Measurements from ENCODE around the gene GIT1.
A peak's percentile ranks its signal among the peaks of the same experiment; 100 is the strongest.
"Not testable (repeated sequence)": the region's sequence is repeated elsewhere in the genome, so short reads cannot be mapped to it uniquely, and the experiment has no call there.

The GIT1 gene

DNA sequence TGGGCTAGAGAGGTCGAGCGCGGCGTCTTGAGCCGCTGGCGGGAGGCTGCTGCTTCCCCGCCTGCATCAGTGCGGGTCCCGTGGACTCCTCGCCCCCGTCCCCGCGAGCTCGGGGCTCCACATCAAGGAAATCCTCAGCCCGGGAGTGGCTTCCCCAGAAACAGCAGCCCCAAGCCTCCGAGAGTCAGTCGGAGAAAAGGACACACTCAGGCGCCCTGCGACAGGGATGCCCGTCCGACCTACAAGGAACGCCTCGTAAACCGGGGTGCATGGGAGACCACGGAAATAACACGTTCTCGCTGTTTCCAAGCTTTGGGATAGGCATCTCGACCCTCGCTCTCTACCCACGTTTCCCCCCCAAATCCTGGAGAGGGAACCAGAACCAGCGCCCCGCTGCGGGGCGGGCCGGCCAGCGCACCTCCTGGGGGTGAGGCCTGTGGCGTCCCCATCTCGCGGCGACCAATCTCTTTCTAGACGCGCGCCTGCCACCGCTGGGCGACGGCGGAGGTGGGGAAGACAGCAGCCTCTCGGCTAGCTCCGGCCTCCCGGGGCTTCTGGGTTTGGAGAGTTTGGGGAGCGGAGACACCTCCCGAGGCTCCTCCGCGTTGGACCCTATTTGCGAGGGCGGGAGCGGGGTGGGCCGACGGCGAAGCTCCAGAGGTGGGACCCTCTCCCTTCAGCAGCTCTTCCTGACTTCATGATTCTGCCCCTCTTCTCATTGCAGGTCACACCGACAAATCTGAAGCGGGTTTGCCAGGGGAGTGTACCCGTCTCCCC, 21.7 kb downstream of the GIT1 start:
- peak; percentile 69 for DNase-seq (ENCODE audit: low read depth)

- DNase-seq (ENCODE audit: low read depth): no peak
Observed at GRCh38 chr17:29567304-29567553, 22.2 kb downstream of the GIT1 start.

GRCh38 chr17:29566473-29567303, 22.8 kb downstream of the GIT1 start, which contains the start of gene ABHD15:
Gene ABHD15 (minus strand): TSS chr17:29567037. CDS start chr17:29566966, 71 bp downstream.
- no peak for DNase-seq (ENCODE audit: low read depth)

DNA sequence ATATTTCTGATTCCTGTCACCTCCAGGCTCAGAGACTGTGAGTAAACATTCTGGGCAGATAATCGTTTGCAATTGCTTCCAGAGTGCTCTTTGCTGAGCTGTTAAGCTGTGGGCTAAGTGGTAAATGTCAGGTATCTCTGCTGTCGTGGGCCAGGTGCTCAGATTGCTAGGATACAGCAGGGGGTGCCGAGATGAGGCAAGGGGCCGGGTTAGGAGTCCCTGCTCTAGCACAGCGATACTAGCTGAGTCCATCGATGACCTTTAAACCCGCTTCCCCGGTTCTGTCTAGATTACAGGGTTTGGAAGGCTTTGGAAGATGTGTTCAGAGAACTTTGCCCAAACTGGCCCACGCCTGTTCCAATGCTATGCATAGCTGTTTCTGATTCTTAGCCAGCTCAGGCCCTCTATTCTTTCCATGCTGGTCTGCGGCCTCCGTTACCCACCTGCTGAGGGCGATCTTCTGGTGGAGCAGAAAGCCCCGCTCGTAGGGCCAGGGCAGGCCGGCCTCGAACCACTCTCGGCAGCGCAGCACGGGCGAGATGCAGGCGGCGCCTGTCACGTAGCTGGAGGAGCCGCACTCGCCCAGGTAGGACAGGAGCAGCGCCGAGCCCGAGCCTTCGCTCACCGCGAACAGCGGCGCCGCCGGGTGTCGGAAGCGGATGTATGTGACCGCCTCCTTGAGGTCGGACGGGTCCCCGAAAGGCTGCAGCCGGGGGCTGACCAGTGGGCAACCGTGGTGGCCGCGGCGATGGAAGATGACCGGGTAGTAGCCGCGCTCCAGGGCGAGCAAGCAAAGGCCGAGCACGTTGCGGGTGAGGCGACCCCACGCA, 23.6 kb downstream of the GIT1 start:
- no peak for DNase-seq (ENCODE audit: low read depth)

GRCh38 chr17:29563816-29564215, 25.6 kb downstream of the GIT1 start:
- no peak for DNase-seq (ENCODE audit: low read depth)

- no peak for DNase-seq (ENCODE audit: low read depth)
Observed at GRCh38 chr17:29562615-29563014, 26.8 kb downstream of the GIT1 start.

DNA sequence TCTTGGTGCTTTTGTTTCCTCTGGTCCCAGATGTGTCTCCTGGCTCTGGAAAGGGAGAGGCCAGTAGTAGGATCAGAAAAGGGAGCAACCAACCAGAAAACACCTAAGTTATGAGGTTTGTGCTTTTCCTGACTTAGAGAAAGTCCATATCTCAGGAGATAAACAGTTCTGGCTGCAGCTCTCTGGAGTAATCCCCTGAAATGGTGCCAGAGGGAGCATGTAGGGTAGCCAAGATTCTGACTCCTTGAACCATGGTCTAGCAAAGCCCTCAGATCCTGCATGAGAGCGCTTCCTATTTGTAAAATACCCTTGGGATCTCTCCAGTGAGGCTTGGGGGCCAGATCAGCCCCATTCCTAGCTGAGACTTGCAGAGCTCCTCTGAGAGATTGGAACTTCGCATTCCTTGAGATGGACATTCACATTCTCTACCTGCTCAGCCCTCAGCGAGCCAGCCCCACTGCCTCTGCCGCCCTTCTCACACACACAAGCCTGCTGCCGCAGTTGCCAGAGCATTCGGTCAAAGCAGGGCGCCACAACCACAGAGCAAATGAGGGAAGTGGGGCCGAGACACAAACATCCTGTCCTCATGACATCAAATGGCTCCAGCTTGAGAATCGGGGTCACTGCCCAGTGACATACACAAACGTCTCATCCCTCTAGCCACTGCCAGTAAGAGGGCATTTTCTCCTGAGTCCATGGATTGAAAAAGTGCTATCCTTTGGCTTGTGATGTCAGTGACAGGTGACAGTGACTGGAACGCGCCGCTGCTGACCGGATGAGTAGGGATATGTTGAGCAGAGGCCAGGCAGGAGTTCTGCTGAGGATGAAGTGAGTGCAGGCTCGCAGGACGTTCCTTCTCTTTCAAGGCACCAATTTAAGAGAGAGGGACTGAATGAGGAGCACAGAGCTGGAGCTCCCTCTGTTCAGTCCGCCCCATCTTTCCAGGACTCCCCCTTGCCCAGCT, 27.6 kb downstream of the GIT1 start:
- no peak for DNase-seq (ENCODE audit: low read depth)

DNA sequence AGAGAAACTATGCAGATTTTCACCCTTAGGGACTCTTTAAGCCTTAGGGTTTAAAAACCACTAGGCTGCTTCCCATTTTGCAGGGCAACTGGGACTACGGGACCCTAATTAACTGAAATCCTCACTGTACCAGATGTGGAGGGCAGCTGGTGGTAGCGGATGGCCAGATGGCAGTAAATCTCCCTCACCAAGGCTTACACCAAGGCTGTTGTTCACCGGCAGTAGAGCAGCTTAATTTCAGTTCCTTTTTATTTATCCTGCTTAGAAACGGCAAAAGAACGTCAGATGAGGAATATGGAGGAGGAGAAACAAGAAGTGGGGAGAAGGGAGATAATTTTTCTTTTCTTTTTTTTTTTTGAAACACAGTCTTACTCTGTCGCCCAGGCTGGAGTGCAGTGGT, 29.1 kb downstream of the GIT1 start:
- DNase-seq (ENCODE audit: low read depth): no peak

DNA sequence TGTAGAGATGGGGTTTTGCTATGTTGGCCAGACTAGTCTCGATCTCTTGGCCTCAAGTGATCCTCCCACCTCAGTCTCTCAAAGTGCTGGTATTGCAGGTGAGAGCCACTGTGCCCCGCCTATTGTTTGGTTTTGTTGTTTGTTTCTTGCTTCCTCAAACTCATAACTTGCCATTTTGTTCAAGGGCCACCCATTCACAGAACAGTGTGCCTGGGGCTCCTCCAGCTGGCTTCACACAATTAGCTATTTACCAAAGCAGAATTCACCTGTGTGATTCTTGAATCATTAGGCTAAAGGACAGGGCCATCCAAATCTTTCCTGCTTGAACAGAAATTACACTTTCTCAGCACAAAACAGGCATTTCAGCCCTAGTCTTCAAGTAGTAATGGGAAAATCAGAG, 29.8 kb downstream of the GIT1 start:
- no peak for DNase-seq (ENCODE audit: low read depth)

- not testable (repeated sequence) for DNase-seq (ENCODE audit: low read depth)
Observed at GRCh38 chr17:29558139-29558538, 31.3 kb downstream of the GIT1 start.

- DNase-seq (ENCODE audit: low read depth): no peak
Observed at GRCh38 chr17:29557739-29558116, 31.7 kb downstream of the GIT1 start.

GRCh38 chr17:29557085-29557738, 32.2 kb downstream of the GIT1 start:
- DNase-seq (ENCODE audit: low read depth): no peak

- no peak for DNase-seq (ENCODE audit: low read depth)
Observed at GRCh38 chr17:29555840-29556239, 33.6 kb downstream of the GIT1 start.

GRCh38 chr17:29549177-29549923, 40.1 kb downstream of the GIT1 start:
- no peak for DNase-seq (ENCODE audit: low read depth)

DNA sequence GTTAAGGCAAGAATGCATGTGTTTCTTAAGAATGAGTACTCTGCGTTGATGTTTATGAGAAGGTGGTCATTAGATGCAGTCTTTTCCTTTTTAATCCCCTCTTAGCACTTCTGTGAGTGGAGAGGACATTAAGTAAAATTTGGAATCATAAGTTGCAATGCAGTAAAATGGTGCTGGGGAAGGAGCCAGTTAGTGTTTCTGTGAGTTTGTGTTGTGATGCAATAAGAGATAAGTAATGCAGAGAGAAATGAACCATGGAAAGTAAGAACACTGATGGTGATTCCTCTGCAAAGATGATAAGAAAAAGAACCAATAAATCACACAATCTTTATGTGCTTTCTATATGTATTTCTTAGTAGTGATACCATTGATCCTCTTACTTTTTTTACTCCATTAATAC, 42.6 kb downstream of the GIT1 start:
- DNase-seq (ENCODE audit: low read depth): no peak

- DNase-seq (ENCODE audit: low read depth): no peak
Observed at GRCh38 chr17:29546085-29546484, 43.4 kb downstream of the GIT1 start.

DNA sequence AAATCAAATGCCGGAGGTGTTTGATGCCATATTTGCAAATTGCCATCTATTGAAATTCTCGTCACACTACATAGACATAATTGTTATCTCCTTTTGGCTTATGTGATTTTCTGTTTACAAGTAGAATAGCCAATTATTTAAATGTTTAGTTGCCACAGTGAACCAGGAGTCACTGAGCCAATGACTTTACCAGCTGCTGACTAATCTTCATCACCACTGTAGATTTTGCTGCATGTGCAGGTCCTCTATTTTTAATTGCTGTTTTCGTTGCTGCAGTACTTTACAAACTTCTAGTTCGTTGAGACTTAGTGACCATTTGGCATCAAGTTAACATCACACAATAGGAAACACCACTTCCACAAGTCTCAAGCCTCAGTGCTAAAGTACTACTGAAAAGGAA, 45.4 kb downstream of the GIT1 start:
- no peak for DNase-seq (ENCODE audit: low read depth)

DNA sequence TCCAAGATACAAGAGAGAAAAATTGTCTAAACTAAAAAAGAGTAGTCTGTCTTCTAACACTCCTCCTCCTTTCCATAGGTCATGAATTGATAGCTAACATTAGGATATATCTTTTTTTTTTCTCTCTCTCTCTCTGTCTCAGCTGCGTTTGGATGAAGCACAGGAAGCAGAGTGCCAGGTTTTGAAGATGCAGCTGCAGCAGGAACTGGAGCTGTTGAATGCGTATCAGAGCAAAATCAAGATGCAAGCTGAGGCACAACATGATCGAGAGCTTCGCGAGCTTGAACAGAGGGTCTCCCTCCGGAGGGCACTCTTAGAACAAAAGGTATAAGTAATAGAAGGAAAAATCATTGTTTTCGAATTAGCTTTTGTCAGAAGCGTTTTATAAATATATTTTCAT, 55.5 kb downstream of the GIT1 start:
- DNase-seq (ENCODE audit: low read depth): no peak

DNA sequence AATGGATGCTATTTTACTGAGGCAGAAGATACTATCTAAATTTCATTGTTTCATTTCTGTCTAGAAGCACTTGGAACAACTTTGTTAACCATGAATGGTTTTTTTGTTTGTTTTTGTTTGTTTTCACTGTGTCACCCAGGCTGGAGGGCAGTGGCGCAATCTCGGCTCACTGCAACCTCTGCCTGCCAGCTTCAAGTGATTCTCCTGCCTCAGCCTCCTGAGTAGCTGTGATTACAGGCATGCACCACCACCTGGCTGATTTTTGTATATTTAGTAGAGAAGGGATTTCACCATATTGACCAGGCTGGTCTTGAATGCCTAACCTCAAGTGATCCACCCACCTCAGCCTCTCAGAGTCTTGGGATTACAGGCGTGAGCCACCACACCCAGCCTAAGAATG, 63.1 kb downstream of the GIT1 start:
- no peak for DNase-seq (ENCODE audit: low read depth)

DNA sequence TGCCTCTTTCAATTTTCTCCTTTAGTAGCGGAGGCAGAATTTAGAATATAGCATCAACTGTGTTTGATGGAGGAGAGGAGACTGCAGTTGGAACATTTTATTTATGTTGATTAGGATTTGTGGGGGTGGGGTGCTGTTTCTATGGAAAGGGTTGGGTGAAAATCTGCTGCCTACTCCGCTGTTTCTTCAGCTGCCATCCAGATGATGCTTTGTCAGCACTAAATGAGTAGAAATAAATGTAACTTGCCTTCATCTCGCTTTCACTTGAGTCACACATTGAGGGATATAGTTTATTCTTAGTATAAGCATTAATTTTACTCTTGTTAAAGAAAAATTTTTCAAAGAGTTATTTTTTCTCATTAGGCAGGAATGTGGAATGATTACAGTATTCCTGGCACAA, 64.8 kb downstream of the GIT1 start:
- no peak for DNase-seq (ENCODE audit: low read depth)
